Activated CD8-positive, alpha-beta memory T cell treated with anti-CD3 and anti-CD28 coated beads, Interleukin-2, amount 50 U/mL, for 24 hours (primary cell): Measurements from ENCODE around the gene UFD1.

Experiments used
- DNase-seq: peaks from one replicate; pipeline ENCODE4 v3.0.0-alpha.2; 2020; ENCODE audit errors: extremely low read depth

Gene UFD1

GRCh38 chr22:19471572-19471971 is 7.4 kb downstream of the UFD1 start:
- no peak for DNase-seq

GRCh38 chr22:19470010-19470409 is 9.0 kb downstream of the UFD1 start:
- no peak for DNase-seq

- DNase-seq = no peak
Observed at GRCh38 chr22:19469421-19469820, 9.6 kb downstream of the UFD1 start.

GRCh38 chr22:19467912-19468311 is 11.1 kb downstream of the UFD1 start:
- no peak for DNase-seq

GRCh38 chr22:19466848-19467752 is 11.9 kb downstream of the UFD1 start:
- no peak for DNase-seq

- DNase-seq = no peak
Observed at GRCh38 chr22:19466126-19466716, 12.8 kb downstream of the UFD1 start.

GRCh38 chr22:19464975-19465374 is 14.0 kb downstream of the UFD1 start:
- no peak for DNase-seq

- DNase-seq = no peak
Observed at GRCh38 chr22:19464546-19464945, 14.4 kb downstream of the UFD1 start.

GRCh38 chr22:19463491-19464469 is 15.2 kb downstream of the UFD1 start:
- no peak for DNase-seq

GRCh38 chr22:19463008-19463407 is 16.0 kb downstream of the UFD1 start:
- no peak for DNase-seq

- DNase-seq = no peak
Observed at GRCh38 chr22:19461506-19461905, 17.5 kb downstream of the UFD1 start.

- DNase-seq = no peak
Observed at GRCh38 chr22:19460036-19460435, 19.0 kb downstream of the UFD1 start.

GRCh38 chr22:19457828-19458428 is 21.1 kb downstream of the UFD1 start:
- no peak for DNase-seq

GRCh38 chr22:19456541-19456940 is 22.5 kb downstream of the UFD1 start:
- DNase-seq = no peak

GRCh38 chr22:19455585-19456370 is 23.2 kb downstream of the UFD1 start:
- DNase-seq = no peak

GRCh38 chr22:19455033-19455432 is 24.0 kb downstream of the UFD1 start:
- DNase-seq = no peak

GRCh38 chr22:19454156-19454555 is 24.8 kb downstream of the UFD1 start:
- DNase-seq = no peak

- no peak for DNase-seq
Observed at GRCh38 chr22:19453718-19454117, 25.3 kb downstream of the UFD1 start.

GRCh38 chr22:19451570-19451969 is 27.4 kb downstream of the UFD1 start:
- DNase-seq = no peak

GRCh38 chr22:19450363-19451175 is 28.4 kb downstream of the UFD1 start:
- DNase-seq = no peak
